ENCODE measurements around the gene TUBG2. TPM values are rescaled to one million over a fixed set of nuclear protein-coding genes. Genes with fewer than 3 reads are reported as not detected.

Gene TUBG2
- total and polyA plus RNA-seq, 2 of the 8 experiments (the other 6 are each of a cell fraction or from before 2014, with no cell fraction given) = 14.8 to 16.6 TPM

GRCh38 chr17:42672038-42672437 lies 13.0 kb downstream of the TUBG2 start:
- DNase-seq (ENCODE audit: low read depth in 1 of 2, low spot score in 2 of 2) (no peak), FAIRE-seq (no peak)

More at GRCh38 chr17:42672038-42672437, 13.0 kb downstream of the TUBG2 start:
- Histone ChIP-seq H4K8ac (ENCODE audit: extremely low read depth, insufficient read depth, low read length) (peak overlapping the region; percentile 48; the same call in 1 of the 2 replicates), H3K23me2 (ENCODE audit: low read depth, low read length) (peaks cover 29% of the 10 kb centered on the region), H3K4ac (replicated peaks; ENCODE audit: insufficient read length, low read depth, low read length) (no peak overlapping the region), H3K56ac (replicated peaks; ENCODE audit: insufficient read length, low read depth, low read length) (no peak overlapping the region), H3K9me3 (ENCODE audit: insufficient read depth in 2 of 2, low read depth in 1 of 2, low read length in 1 of 2) (no peaks in the 10 kb centered on the region), H3K79me2 (ENCODE audit: control insufficient read depth in 1 of 2, insufficient read depth in 2 of 2, low read length in 2 of 2) (no peaks in the 10 kb centered on the region), H4K20me1 (replicated peaks in 1 of 2; ENCODE audit: control insufficient read depth in 1 of 2, insufficient read depth in 2 of 2, low read length in 2 of 2) (peaks cover 3 to 17% of the 10 kb centered on the region in 2 experiments), H3K14ac (ENCODE audit: insufficient read length) (no peak overlapping the region), H4K91ac (replicated peaks; ENCODE audit: insufficient read length, low read length) (peak overlapping the region; percentile 20), H3K79me1 (ENCODE audit: low read depth, low read length) (no peaks in the 10 kb centered on the region), H2BK5ac (ENCODE audit: low read depth, low read length) (no peak overlapping the region; the same call in 1 of the 2 replicates), H3K23ac (ENCODE audit: insufficient read length) (no peak overlapping the region), H2BK120ac (replicated peaks; ENCODE audit: low read depth, low read length) (no peak overlapping the region), H2AFZ (ENCODE audit: low read length) (no peak overlapping the region), H2BK12ac (ENCODE audit: low read depth, low read length) (0 out of 2 replicates have a peak overlapping the region, but pooled peaks have one; percentile 75), H3K9ac (replicated peaks in 1 of 4; ENCODE audit: extremely low read depth in 1 of 4, low read depth in 3 of 4, low read length in 3 of 4) (no peak overlapping the region; a peak in 1 of 7 replicates), H4K5ac (ENCODE audit: insufficient read length, low read depth, low read length) (no peak overlapping the region), H3K4me2 (ENCODE audit: insufficient read depth in 1 of 2, low read depth in 2 of 2, low read length in 2 of 2) (peak overlapping the region; percentile 69 to 96), H3K27ac (ENCODE audit: low read depth, low read length) (no peak overlapping the region), H3K18ac (ENCODE audit: extremely low read depth, low read length) (peak overlapping the region; percentile 60; the same call in 1 of the 2 replicates), H3K4me3 (ENCODE audit: extremely low read depth in 1 of 4, insufficient read depth in 2 of 4, low read depth in 3 of 4, low read length in 4 of 4) (peak overlapping the region; percentile 23 to 65 (median 30); a peak in 5 of 8 replicates), H3K4me1 (replicated peaks in 1 of 4; ENCODE audit: control insufficient read depth in 3 of 4, insufficient read depth in 4 of 4, low read length in 3 of 4) (peaks cover 0 to 52% (median 34%) of the 10 kb centered on the region in 4 experiments; a peak in 6 of 7 replicates), H2BK20ac (ENCODE audit: low read length) (no peak overlapping the region), H2BK15ac (ENCODE audit: low read length) (no peak overlapping the region; the same call in 1 of the 2 replicates), H3K27me3 (replicated peaks in 1 of 4; ENCODE audit: control insufficient read depth in 3 of 4, extremely low read depth in 1 of 4, insufficient read depth in 3 of 4, low read length in 3 of 4) (peaks cover 2 to 45% (median 33%) of the 10 kb centered on the region in 4 experiments), H3K36me3 (ENCODE audit: control insufficient read depth in 2 of 4, insufficient read depth in 4 of 4, low read length in 3 of 4) (peaks cover 4 to 28% (median 5%) of the 10 kb centered on the region in 4 experiments; a peak in 5 of 8 replicates), H2AK5ac (ENCODE audit: low read depth, low read length) (no peak overlapping the region)
- ChIA-PET CTCF (ENCODE audit: partially characterized antibody) (interaction anchor here (0.5 to 7.1 kb wide), 11 partner anchors 8 to 110 kb away, joined by 3 to 56 read pairs (median 7); partner anchors contain the start of genes CCR10, CNTNAP1, PSMC3IP and RETREG3), POLR2A (ENCODE audit: partially characterized antibody) (interaction anchor here (1.0 to 16.6 kb wide), 8 partner anchors 3 to 273 kb away, joined by 3 to 239 read pairs (median 6); partner anchors contain the start of genes CCR10, PLEKHH3, PSMC3IP and TUBG2)
- WGBS, 2 experiments (ENCODE audit: extremely low coverage in 1 of 2, insufficient coverage in 1 of 2, insufficient read length in 1 of 2, insufficient replicate concordance in 2 of 2, low coverage in 1 of 2, low lambda C conversion rate in 2 of 2, missing lambda C conversion rate in 1 of 2) = 28% methylated on average over 25 of the region's 28 CpGs; no CpG with 5 or more reads in 1 of the 2 experiments
- TF ChIP-seq SIN3A (conservative IDR thresholded peaks at IDR 0.05 in 1 of 2, IDR thresholded peaks at IDR 0.05 in 1 of 2; ENCODE audit: low read depth in 1 of 2, low read length in 2 of 2) (no peak), KDM4A (IDR thresholded peaks at IDR 0.05; ENCODE audit: low read depth, low read length, severe bottlenecking) (peak; percentile 13)
